BE2C (cell line): Measurements from ENCODE around the gene IDUA.
A peak's percentile ranks its signal among the peaks of the same experiment; 100 is the strongest.
"Not testable (repeated sequence)": the region's sequence is repeated elsewhere in the genome, so short reads cannot be mapped to it uniquely, and the experiment has no call there.

Experiments used
- DNase-seq: peaks from one replicate; pipeline ENCODE4 v3.0.0-alpha.2; 2020
- H3K27me3 ChIP-seq: fragments of 250-450 bp; sonication (Bioruptor Pico); 2 replicates; pipeline ENCODE4 v1.5.1; 2020; ENCODE audit warnings: mild to moderate bottlenecking
- H3K36me3 ChIP-seq: fragments of 250-450 bp; sonication (Bioruptor Pico); 2 replicates; pipeline ENCODE4 v1.5.1; 2020; ENCODE audit warnings: mild to moderate bottlenecking
- H3K4me1 ChIP-seq: fragments of 250-450 bp; sonication (Bioruptor Pico); 2 replicates; pipeline ENCODE4 v1.5.1; 2020
- H3K4me3 ChIP-seq: 2 replicates; pipeline ENCODE4 v1.5.1; 2011; ENCODE audit warnings: low read depth, low read length
- H3K9me3 ChIP-seq: fragments of 250-450 bp; sonication (Bioruptor Pico); 2 replicates; pipeline ENCODE4 v1.5.1; 2020
- TF ChIP-seq, protein P1 (sequence below): IDR thresholded peaks from 2 replicates; pipeline ENCODE4 v1.5.1; 2012; ENCODE audit warnings: mild to moderate bottlenecking, low read depth, low read length

The IDUA gene

DNA sequence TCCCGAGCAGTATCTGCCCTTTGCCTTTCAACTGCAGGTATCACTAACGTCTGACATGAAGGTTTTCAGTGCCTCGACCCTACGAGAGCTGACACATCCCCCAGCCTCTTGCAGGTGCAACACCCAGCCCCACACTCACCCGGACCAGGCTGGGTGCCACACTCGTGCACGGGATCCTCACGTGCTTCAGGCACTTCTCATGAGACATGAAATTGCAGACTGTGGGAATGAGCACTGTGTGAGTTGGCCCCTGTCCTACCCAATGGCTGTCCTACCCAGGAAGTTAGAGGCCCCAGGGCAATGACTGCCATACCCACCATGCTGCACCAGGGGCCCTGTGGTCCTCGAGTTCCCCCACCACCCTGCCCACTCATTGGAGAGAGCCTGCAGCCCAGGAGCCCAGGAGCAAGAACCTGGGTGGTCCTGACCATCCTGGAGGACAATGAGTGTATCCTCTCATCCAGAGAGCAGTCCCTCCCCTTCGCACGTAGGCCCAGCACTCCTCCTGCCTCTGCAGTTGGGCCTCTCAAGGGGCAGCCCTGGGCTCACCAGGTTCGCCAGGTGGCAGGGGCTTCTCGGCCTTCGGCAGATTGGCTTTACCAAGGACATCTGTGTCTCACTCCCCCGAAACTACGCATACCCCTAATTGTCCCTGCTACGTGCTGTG is 15.9 kb upstream of the IDUA start:
- H3K36me3 ChIP-seq, result no peaks in the 10 kb centered on the region
- no peak overlapping the region for H3K4me3 ChIP-seq
- no peaks in the 10 kb centered on the region for H3K9me3 ChIP-seq
- no peak for DNase-seq
- H3K27me3 ChIP-seq, result peaks cover 64% of the 10 kb centered on the region
- H3K4me1 ChIP-seq, result no peaks in the 10 kb centered on the region
- TF ChIP-seq, protein P1, sequence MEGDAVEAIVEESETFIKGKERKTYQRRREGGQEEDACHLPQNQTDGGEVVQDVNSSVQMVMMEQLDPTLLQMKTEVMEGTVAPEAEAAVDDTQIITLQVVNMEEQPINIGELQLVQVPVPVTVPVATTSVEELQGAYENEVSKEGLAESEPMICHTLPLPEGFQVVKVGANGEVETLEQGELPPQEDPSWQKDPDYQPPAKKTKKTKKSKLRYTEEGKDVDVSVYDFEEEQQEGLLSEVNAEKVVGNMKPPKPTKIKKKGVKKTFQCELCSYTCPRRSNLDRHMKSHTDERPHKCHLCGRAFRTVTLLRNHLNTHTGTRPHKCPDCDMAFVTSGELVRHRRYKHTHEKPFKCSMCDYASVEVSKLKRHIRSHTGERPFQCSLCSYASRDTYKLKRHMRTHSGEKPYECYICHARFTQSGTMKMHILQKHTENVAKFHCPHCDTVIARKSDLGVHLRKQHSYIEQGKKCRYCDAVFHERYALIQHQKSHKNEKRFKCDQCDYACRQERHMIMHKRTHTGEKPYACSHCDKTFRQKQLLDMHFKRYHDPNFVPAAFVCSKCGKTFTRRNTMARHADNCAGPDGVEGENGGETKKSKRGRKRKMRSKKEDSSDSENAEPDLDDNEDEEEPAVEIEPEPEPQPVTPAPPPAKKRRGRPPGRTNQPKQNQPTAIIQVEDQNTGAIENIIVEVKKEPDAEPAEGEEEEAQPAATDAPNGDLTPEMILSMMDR, result no peak

DNA sequence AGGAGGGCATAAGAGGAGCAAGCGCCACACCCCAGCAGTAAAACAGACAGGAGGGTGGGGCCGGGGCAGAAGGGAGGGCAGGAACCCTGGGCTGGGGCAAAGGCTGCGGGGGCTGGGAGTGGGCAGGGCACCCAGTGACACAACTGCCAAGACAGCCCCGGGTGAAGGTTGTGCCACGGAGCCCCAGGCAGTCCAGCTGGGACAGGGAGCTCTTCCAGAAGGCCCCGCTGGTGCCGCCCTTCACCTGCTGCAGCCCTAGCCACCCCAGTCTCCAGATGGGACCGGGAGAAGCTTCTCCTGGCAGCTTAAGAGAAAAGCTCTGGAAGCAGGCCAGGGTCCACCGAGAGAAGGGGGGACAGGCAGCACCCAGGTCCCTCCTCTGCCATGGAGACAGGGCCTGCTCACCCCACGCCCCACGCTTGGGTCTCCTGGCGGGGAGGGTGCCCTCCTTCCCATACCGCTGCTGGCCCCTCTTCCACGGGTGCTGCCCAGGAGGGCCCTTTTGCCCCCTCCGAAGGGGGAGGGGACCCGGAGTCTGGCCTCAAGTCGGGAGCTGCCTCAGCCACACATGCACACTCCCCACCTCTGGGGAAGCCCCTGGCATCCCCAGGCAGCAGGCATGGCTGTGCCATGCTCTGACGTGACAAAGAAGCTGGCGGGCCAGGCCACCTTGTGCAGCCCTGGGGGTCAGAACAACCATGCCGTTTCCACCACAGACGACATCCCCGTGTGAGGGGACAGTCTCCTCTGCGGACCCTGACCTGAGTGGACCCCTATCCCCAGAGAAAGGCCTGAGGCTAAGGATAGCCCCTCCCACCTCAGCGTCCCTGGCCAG is 15.0 kb upstream of the IDUA start:
- Histone ChIP-seq H3K27me3 (peaks cover 55% of the 10 kb centered on the region), H3K9me3 (no peaks in the 10 kb centered on the region), H3K4me1 (no peaks in the 10 kb centered on the region), H3K36me3 (no peaks in the 10 kb centered on the region), H3K4me3 (no peak overlapping the region)
- no peak for DNase-seq
- TF ChIP-seq, protein P1, result no peak

DNA sequence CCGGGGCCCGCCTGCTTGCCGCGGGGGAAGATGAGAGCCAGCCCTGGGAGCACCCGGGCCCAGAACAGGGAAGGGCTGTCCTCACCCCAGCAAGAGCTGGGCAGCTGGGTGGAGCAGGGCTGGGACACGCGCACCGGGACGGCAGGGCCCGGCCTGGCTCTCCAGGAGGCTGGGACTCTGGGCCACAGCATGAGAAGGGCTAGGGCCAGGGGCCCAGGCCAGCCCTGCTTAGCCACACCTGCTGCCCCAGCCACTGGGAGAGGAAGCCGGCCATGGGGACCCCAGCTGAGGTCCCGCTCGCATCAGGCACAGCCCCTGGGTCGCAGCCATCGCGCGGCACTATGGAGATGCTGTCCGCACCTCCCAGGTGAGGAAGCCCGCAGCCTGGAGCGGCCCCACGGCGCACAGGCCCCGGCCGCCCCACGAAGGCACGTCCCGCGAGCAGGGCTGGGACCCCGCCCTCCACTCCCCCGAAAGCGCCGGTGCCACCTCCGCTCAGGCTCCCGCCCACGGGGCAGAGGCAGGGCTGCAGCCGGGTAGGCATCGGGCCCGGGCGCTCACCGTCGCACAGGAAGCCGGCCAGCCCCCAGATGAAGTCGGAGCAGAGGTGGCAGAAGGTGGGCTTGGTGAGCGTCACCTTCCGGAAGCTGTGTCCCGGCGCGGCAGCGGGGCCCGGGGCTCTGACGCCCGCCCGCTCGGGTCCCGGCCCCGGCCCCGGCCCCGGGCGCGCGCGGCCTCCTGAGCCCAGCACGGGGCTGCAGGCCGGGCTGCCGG is 14.0 kb upstream of the IDUA start:
- no peaks in the 10 kb centered on the region for H3K36me3 ChIP-seq
- no peak for DNase-seq
- TF ChIP-seq, protein P1, result no peak
- H3K4me1 ChIP-seq, result no peaks in the 10 kb centered on the region
- peaks cover 46% of the 10 kb centered on the region for H3K27me3 ChIP-seq
- peak overlapping the region; percentile 56 for H3K4me3 ChIP-seq
- H3K9me3 ChIP-seq, result no peaks in the 10 kb centered on the region

DNA sequence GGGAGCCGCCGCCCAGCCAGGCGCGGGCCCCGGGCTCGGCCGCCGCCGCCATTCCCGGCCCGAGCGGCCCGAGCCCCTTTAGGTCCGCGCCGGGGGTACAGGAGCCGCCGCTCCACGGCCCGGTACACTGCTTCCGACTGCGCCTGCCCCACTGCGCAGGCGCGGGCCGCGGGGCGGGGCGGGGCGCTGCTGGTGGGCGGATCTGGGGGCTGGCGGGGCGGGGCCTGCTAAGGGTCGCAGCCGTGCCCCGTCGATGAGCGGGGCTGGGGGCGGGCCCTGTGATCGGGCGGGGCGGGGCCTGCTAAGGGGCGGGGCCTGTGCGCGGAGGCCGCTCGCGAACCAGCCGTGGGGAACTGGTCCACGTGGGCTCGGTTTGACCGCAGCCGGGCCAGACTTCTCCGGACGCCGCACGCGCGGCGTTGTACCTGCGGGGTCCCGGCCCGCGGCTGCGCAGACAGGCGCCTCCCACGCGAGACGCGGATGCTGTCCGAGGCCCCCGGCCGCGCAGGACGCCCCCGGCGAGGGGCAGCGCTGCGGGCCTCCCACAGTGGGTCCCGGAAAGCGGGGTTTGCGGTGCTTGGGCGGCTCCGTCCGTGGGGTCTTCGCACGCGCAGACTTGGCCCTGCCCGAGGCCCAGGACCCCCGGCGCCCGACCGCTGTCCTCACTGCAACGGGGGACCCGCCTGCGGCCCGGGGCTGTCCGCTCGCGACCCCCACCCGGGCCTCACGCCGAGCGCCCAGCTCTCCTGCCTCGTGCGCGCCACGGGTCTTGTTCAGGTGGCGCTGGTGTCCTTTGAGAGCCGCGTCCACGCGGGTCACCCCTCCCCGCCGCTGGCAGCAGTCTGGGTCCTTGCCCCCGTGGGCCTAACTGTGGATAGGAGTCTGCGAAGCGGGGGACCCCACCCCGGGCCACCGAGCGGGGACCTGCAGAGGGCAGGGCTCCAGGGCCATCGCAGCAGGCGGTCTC is 13.1 kb upstream of the IDUA start, which contains the start of gene DGKQ:
Gene DGKQ, minus strand, starts transcription at position 139 of the 967 bp plus-strand sequence. Its CDS starts 87 bp downstream, at position 52.
- no peaks in the 10 kb centered on the region for H3K4me1 ChIP-seq
- no peaks in the 10 kb centered on the region for H3K36me3 ChIP-seq
- TF ChIP-seq, protein P1, result no peak
- H3K27me3 ChIP-seq, result peaks cover 39% of the 10 kb centered on the region
- H3K9me3 ChIP-seq, result no peaks in the 10 kb centered on the region
- peak; percentile 89 for DNase-seq
- peak within 1 kb of the TSS; percentile 56 for H3K4me3 ChIP-seq

DNA sequence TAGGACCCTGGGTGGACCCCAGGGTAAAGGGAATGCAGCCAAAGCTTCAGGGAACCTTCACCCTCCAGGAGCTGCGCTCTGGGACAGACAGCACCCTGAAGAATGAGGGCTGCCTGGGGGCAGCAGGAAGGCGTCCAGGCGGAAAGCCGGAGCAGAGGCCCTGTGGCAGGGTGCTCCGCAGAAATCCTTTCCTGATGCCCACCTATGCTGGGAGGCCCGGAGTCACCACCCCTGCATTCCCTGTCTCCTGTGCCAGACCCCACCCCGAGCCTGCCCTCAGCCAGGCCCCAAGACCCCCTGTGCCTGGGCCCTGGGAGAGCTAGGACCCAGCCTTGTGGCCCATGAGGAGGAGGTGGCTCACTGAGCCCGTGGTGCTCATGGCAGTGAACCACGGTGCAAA is 12.2 kb upstream of the IDUA start:
- no peak for DNase-seq
- Histone ChIP-seq H3K9me3 (no peaks in the 10 kb centered on the region), H3K27me3 (peaks cover 33% of the 10 kb centered on the region), H3K4me3 (no peak overlapping the region), H3K4me1 (no peaks in the 10 kb centered on the region), H3K36me3 (no peaks in the 10 kb centered on the region)
- TF ChIP-seq, protein P1, result no peak

DNA sequence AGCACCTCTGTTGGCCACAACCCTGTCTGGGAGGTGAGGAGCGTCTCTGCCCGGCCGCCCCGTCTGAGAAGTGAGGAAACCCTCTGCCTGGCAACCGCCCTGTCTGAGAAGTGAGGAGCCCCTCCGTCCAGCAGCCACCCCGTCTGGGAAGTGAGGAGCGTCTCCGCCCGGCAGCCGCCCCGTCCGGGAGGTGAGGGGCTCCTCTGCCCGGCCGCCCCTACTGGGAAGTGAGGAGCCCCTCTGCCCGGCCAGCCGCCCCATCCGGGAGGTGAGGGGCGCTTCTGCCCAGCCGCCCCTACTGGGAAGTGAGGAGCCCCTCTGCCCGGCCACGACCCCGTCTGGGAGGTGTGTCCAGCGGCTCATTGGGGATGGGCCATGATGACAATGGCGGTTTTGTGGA is 10.8 kb upstream of the IDUA start:
- H3K36me3 ChIP-seq, H3K9me3 ChIP-seq, DNase-seq, H3K4me1 ChIP-seq, H3K4me3 ChIP-seq: not testable (repeated sequence)
- peaks cover 21% of the 10 kb centered on the region for H3K27me3 ChIP-seq
